Measurements from ENCODE around the gene FAM149B1. TPM values are rescaled to one million over a fixed set of nuclear protein-coding genes. Genes with fewer than 3 reads are reported as not detected.

FAM149B1 gene
- total RNA-seq, 4 donors from 2014 or later, result 2.2 to 6.9 (median 5.6) TPM

GRCh38 chr10:73159038-73159648, 8.8 kb upstream of the FAM149B1 start:
- Histone ChIP-seq H3K36me3 (peaks cover 0 to 37% of the 10 kb centered on the region in 2 donors), H3K9me3 (no peaks in the 10 kb centered on the region), H3K4me3 (no peak overlapping the region), H3K4me1 (peaks cover 7 to 31% of the 10 kb centered on the region in 2 donors), H3K27ac (peak overlapping the region in 3 of 4 donors; percentile 6 to 19 (median 19)), H3K27me3 (no peaks in the 10 kb centered on the region)
- TF ChIP-seq CTCF (IDR thresholded peaks at IDR 0.05 in 4 of 5, conservative IDR thresholded peaks at IDR 0.05 in 1 of 5) (peak; percentile 69 to 80 (median 75)), POLR2A (IDR thresholded peaks at IDR 0.05) (no peak)
- intact Hi-C loops (cut with DNase I; ENCODE audit: low total_unique reads) (loop anchor here (1.0 kb wide), 1 partner anchor 63 kb away; the partner anchor contains the start of gene P4HA1), in situ Hi-C loops (cut with MboI; ENCODE audit: low sequenced_read_pairs in 4 of 4) (loop anchor here (25.0 kb wide), 2 partner anchors 97 to 797 kb away; partner anchors contain the start of gene DNAJB12 (in 4 of the 4))
- peak; percentile 7 to 50 for DNase-seq
- peak in 1 of 2 donors; percentile 64 for ATAC-seq

GRCh38 chr10:73161079-73161478, 6.8 kb upstream of the FAM149B1 start:
- in situ Hi-C loops (cut with MboI; ENCODE audit: low sequenced_read_pairs in 4 of 4), result loop anchor here (10.0 to 25.0 kb wide), 3 partner anchors 66 to 799 kb away; partner anchors contain the start of genes DNAJB12 (in 4 of the 4) and P4HA1 (in 2 of the 4)

GRCh38 chr10:73161662-73162061, 6.3 kb upstream of the FAM149B1 start:
- ATAC-seq, result no peak
- intact Hi-C loops (cut with DNase I; ENCODE audit: low total_unique reads), result no loop called here
- H3K36me3 ChIP-seq, result peaks cover 0 to 26% of the 10 kb centered on the region in 2 donors

More at GRCh38 chr10:73161079-73161478, 6.8 kb upstream of the FAM149B1 start:
- peaks cover 7 to 40% of the 10 kb centered on the region in 2 donors for H3K4me1 ChIP-seq
- H3K9me3 ChIP-seq, result no peaks in the 10 kb centered on the region
- intact Hi-C loops (cut with DNase I; ENCODE audit: low total_unique reads), result no loop called here
- no peak for ATAC-seq
- no peak for DNase-seq
- no peaks in the 10 kb centered on the region for H3K27me3 ChIP-seq
- H3K27ac ChIP-seq, result no peak overlapping the region
- H3K4me3 ChIP-seq, result no peak overlapping the region
- H3K36me3 ChIP-seq, result peaks cover 0 to 31% of the 10 kb centered on the region in 2 donors
- no peak for TF ChIP-seq CTCF (IDR thresholded peaks at IDR 0.05 in 4 of 5, conservative IDR thresholded peaks at IDR 0.05 in 1 of 5)
- no peak for TF ChIP-seq POLR2A (IDR thresholded peaks at IDR 0.05)

GRCh38 chr10:73163096-73163495, 4.8 kb upstream of the FAM149B1 start:
- intact Hi-C loops (cut with DNase I; ENCODE audit: low total_unique reads), result no loop called here
- Histone ChIP-seq H3K36me3 (peaks cover 0 to 24% of the 10 kb centered on the region in 2 donors), H3K27ac (peak overlapping the region in 2 of 4 donors; percentile 6 to 7), H3K4me3 (no peak overlapping the region), H3K9me3 (no peaks in the 10 kb centered on the region), H3K27me3 (no peaks in the 10 kb centered on the region), H3K4me1 (peaks cover 13 to 53% of the 10 kb centered on the region in 2 donors)
- DNase-seq, result no peak
- in situ Hi-C loops (cut with MboI; ENCODE audit: low sequenced_read_pairs in 4 of 4), result loop anchor here (10.0 to 25.0 kb wide), 3 partner anchors 68 to 801 kb away; partner anchors contain the start of genes DNAJB12 (in 4 of the 4) and P4HA1 (in 2 of the 4)
- TF ChIP-seq POLR2A (IDR thresholded peaks at IDR 0.05) (no peak), CTCF (IDR thresholded peaks at IDR 0.05 in 4 of 5, conservative IDR thresholded peaks at IDR 0.05 in 1 of 5) (no peak)
- ATAC-seq, result no peak

More at GRCh38 chr10:73161662-73162061, 6.3 kb upstream of the FAM149B1 start:
- no peaks in the 10 kb centered on the region for H3K9me3 ChIP-seq
- H3K4me1 ChIP-seq, result peaks cover 7 to 45% of the 10 kb centered on the region in 2 donors
- H3K27ac ChIP-seq, result no peak overlapping the region
- in situ Hi-C loops (cut with MboI; ENCODE audit: low sequenced_read_pairs in 4 of 4), result loop anchor here (10.0 to 25.0 kb wide), 3 partner anchors 67 to 799 kb away; partner anchors contain the start of genes DNAJB12 (in 4 of the 4) and P4HA1 (in 2 of the 4)
- TF ChIP-seq POLR2A (IDR thresholded peaks at IDR 0.05), result no peak
- no peak for TF ChIP-seq CTCF (IDR thresholded peaks at IDR 0.05 in 4 of 5, conservative IDR thresholded peaks at IDR 0.05 in 1 of 5)
- H3K4me3 ChIP-seq, result no peak overlapping the region
- H3K27me3 ChIP-seq, result no peaks in the 10 kb centered on the region
- no peak for DNase-seq

Measured in gastrocnemius medialis (tissue), 4 donors.